Ishikawa (cell line): ENCODE data around the gene BMPER.

Experiments
- CEBPB ChIP-seq: IDR thresholded peaks from 2 replicates; pipeline ENCODE4 v1.6.1; 2012
- CREB1 ChIP-seq: IDR thresholded peaks from 2 replicates; pipeline ENCODE4 v1.6.1; 2012; ENCODE audit warnings: low read depth
- EGR1 ChIP-seq: IDR thresholded peaks from 2 replicates; pipeline ENCODE4 v1.6.1; 2012
- EP300 ChIP-seq: IDR thresholded peaks from 2 replicates; pipeline ENCODE4 v1.6.1; 2012; ENCODE audit warnings: borderline replicate concordance
- FOXM1 ChIP-seq: IDR thresholded peaks from 2 replicates; pipeline ENCODE4 v1.6.1; 2012; ENCODE audit warnings: low read depth, borderline replicate concordance
- NFIC ChIP-seq: IDR thresholded peaks from 2 replicates; pipeline ENCODE4 v1.6.1; 2012
- RAD21 ChIP-seq: IDR thresholded peaks from 2 replicates; pipeline ENCODE4 v1.6.1; 2012; ENCODE audit warnings: low read depth
- TAF1 ChIP-seq: IDR thresholded peaks from 2 replicates; pipeline ENCODE4 v1.6.1; 2012; ENCODE audit warnings: low read depth, mild to moderate bottlenecking
- TCF12 ChIP-seq: IDR thresholded peaks from 2 replicates; pipeline ENCODE4 v1.6.1; 2012; ENCODE audit warnings: low read depth
- TEAD4 ChIP-seq: IDR thresholded peaks from 2 replicates; pipeline ENCODE4 v1.6.1; 2012
- YY1 ChIP-seq: IDR thresholded peaks from 2 replicates; pipeline ENCODE4 v1.6.1; 2012; ENCODE audit warnings: low read depth
- ZBTB7A ChIP-seq: IDR thresholded peaks from 2 replicates; pipeline ENCODE4 v1.6.1; 2012; ENCODE audit warnings: low read depth
- TF ChIP-seq, protein P1 (sequence below): IDR thresholded peaks from 2 replicates; pipeline ENCODE4 v1.6.1; 2012
- TF ChIP-seq, protein P2 (sequence below): IDR thresholded peaks from 2 replicates; pipeline ENCODE4 v1.6.1; 2012; ENCODE audit warnings: low read depth, mild to moderate bottlenecking
- TF ChIP-seq, protein P3 (sequence below): IDR thresholded peaks from 2 replicates; pipeline ENCODE4 v1.6.1; 2012

Gene BMPER

DNA sequence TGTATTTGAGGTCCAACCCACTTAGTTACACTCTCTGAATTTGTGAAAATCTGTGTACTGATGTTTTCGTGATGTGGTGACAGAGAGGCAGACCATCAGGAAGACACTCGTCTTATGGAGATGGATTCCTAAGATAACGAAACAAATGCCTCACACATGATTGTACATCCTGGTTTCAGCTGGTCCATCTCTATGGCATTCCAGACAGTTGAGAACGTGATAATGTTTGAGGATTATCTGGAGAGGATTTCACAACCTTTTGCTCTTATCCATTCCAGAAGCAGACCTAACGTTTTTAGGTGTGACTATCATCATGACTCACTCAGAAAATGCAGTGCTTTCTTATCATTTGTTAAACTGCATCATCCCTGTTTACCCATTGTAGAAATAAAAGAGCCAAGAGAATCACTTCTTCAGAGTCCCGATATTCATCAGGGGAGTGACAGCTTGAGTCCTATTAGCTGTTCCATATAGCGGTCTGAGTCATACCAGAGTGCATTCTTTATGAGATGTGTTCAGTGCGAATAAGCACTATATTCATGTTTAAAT is 74.5 kb downstream of the BMPER start:
- no peak for TF ChIP-seq TCF12
- TF ChIP-seq TAF1 = no peak
- no peak for TF ChIP-seq TEAD4
- no peak for TF ChIP-seq EP300
- TF ChIP-seq, protein P1, sequence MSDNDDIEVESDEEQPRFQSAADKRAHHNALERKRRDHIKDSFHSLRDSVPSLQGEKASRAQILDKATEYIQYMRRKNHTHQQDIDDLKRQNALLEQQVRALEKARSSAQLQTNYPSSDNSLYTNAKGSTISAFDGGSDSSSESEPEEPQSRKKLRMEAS = no peak
- TF ChIP-seq RAD21 = no peak
- no peak for TF ChIP-seq CREB1
- TF ChIP-seq, protein P2, sequence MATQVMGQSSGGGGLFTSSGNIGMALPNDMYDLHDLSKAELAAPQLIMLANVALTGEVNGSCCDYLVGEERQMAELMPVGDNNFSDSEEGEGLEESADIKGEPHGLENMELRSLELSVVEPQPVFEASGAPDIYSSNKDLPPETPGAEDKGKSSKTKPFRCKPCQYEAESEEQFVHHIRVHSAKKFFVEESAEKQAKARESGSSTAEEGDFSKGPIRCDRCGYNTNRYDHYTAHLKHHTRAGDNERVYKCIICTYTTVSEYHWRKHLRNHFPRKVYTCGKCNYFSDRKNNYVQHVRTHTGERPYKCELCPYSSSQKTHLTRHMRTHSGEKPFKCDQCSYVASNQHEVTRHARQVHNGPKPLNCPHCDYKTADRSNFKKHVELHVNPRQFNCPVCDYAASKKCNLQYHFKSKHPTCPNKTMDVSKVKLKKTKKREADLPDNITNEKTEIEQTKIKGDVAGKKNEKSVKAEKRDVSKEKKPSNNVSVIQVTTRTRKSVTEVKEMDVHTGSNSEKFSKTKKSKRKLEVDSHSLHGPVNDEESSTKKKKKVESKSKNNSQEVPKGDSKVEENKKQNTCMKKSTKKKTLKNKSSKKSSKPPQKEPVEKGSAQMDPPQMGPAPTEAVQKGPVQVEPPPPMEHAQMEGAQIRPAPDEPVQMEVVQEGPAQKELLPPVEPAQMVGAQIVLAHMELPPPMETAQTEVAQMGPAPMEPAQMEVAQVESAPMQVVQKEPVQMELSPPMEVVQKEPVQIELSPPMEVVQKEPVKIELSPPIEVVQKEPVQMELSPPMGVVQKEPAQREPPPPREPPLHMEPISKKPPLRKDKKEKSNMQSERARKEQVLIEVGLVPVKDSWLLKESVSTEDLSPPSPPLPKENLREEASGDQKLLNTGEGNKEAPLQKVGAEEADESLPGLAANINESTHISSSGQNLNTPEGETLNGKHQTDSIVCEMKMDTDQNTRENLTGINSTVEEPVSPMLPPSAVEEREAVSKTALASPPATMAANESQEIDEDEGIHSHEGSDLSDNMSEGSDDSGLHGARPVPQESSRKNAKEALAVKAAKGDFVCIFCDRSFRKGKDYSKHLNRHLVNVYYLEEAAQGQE = no peak
- TF ChIP-seq FOXM1 = no peak
- no peak for TF ChIP-seq CEBPB
- no peak for TF ChIP-seq ZBTB7A
- no peak for TF ChIP-seq YY1
- no peak for TF ChIP-seq EGR1
- TF ChIP-seq, protein P3, sequence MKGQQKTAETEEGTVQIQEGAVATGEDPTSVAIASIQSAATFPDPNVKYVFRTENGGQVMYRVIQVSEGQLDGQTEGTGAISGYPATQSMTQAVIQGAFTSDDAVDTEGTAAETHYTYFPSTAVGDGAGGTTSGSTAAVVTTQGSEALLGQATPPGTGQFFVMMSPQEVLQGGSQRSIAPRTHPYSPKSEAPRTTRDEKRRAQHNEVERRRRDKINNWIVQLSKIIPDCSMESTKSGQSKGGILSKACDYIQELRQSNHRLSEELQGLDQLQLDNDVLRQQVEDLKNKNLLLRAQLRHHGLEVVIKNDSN = no peak

DNA sequence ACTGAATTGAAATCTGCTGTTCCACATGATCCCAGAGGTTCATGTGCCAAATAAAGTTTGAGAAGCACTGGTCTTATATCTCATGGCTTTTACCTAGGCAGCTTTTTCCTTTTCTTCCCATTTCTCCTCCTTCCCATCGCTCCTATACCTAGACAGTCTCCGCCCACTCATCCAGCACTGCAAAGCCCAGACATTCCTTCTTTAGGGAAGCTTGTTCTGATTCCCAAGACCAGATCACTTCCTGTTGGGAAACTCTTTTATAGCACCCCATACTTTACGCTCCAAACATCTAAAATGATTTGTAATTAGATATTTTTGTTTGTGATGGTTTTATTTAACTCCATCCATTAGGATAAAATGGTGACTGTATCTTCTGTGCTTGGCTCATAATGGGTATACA is 75.9 kb downstream of the BMPER start:
- no peak for TF ChIP-seq YY1
- TF ChIP-seq FOXM1 = no peak
- TF ChIP-seq EP300 = no peak
- TF ChIP-seq TAF1 = no peak

DNA sequence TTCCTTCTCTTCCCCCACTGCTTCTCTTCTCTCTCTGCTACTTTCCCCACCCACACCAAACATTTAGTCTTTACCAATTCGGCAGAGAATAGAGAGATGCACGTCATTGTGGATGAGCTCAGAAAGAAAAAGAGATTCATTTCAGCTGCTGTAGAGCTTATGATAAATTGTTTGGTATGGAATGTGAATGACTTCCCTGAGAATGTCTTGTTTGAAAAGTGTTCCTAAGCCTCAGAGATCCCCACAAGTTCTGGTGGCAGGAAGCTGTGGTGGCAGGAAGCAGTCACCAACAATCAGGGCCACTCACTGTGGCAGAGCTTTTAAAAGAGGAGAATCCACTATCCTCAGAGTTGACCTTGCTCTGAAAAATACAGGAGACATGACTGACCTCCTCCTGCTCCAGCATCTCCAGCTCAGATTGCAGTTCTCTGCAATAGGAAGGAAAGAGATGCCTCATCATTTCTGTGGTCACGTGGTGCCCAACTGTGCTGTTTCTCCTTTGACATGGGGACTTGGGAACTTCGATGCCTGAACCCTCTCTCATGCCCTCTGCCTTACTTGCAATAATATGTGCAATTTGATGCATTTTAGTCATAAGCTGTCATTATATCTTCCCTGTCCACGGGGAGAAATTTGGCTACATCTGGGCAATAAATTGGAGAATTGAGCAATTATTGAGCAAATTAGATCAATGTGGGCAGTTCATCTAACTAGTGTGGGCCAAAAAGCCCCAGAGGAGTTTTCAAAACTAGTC is 76.5 kb downstream of the BMPER start:
- TF ChIP-seq YY1 (no peak), FOXM1 (no peak), ZBTB7A (no peak), EP300 (no peak), TAF1 (no peak), TCF12 (no peak), NFIC (no peak), RAD21 (no peak), CEBPB (no peak), CREB1 (no peak)
- TF ChIP-seq, protein P3 = no peak
- TF ChIP-seq, protein P2 = no peak
- TF ChIP-seq, protein P1 = no peak

DNA sequence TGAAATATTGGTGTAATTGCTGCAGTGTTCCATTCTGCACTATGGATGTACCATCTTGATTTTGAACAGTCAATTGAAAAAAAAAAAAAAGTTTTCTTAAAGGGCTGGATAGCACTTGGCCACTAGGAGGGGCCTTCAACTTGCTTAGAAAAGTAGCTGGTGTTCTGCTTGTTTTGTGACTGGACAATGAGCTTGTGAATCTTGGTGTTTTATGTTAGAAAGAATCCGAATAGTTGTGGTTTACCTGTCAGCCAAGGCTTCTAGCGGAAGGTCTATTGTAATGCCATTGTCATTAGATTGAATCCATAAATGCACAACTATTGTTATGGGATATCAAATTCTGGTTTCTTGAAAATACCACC is 77.1 kb downstream of the BMPER start:
- TF ChIP-seq CREB1 = no peak
- TF ChIP-seq EP300 = no peak
- TF ChIP-seq EGR1 = no peak
- TF ChIP-seq, protein P1 = no peak
- peak; percentile 8; the same call in 1 of the 2 replicates for TF ChIP-seq RAD21
- no peak for TF ChIP-seq YY1

DNA sequence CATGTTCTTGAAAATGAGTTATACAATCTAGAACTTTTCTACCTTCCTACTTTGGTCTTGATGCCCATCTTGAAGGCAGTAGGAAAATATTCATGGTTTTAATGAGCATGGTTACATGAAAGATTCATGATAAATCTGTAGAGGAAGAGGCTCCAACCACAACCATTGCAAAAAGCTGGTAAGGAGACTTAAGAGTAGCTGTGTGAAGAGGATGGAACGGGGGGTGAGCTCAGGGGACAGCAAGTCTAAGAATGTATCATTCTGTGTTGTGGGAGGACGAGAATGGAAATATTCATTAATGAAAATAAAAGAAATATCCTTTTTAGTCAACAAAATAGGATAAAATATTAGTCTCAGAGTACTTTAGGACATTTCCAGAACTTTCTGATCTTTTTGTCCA is 81.1 kb downstream of the BMPER start:
- TF ChIP-seq, protein P1 = no peak
- no peak for TF ChIP-seq FOXM1
